PC-9 (cell line): ENCODE measurements around the gene PINLYP. TPM values are rescaled to one million over a fixed set of nuclear protein-coding genes. Genes with fewer than 3 reads are reported as not detected.

Experiments
- BruUV-seq: library from RNA; stranded (reverse); fragments of 400-500 nt; replicated peaks from 2 replicates; lab custom pipeline; 2021; lab: Mats Ljungman, UMichigan
- CTCF ChIA-PET: fragments of 300-600 bp; sonication (Branson Sonifier 250); formaldehyde crosslinking; loops from one replicate; lab custom pipeline; 2022; ENCODE audit warnings: antibody characterized with exemption; lab: Charles Lee
- POLR2A ChIA-PET: fragments of 300-600 bp; sonication (Branson Sonifier 250); formaldehyde crosslinking; loops from one replicate; lab custom pipeline; 2022; ENCODE audit warnings: antibody characterized with exemption; ENCODE audit not compliant: unreplicated experiment; lab: Charles Lee
- DNase-seq, 2 experiments: peaks; one replicate each; pipeline versions ENCODE4 v3.0.0 to v3.0.0-alpha.2; 2015 to 2022; ENCODE audit warnings: mixed read lengths in 1 of 2
- H2AFZ ChIP-seq: fragments of 200-600 bp; sonication (generic); 2 replicates; pipeline ENCODE4 v1.8.1; 2017; ENCODE audit warnings: antibody characterized with exemption
- H3F3A ChIP-seq: fragments of 200-600 bp; sonication (generic); 2 replicates; pipeline ENCODE4 v1.8.1; 2017; ENCODE audit warnings: antibody characterized with exemption, mild to moderate bottlenecking, low read depth; ENCODE audit not compliant: insufficient read depth
- H3K27ac ChIP-seq: fragments of 200-600 bp; sonication (generic); 2 replicates; pipeline ENCODE4 v1.6.1; 2016; ENCODE audit warnings: mixed run types
- H3K27me3 ChIP-seq: fragments of 200-600 bp; sonication (generic); 2 replicates; pipeline ENCODE4 v1.6.1; 2016; ENCODE audit warnings: low read depth, mixed run types; ENCODE audit not compliant: insufficient read depth
- H3K36me3 ChIP-seq: fragments of 200-600 bp; sonication (generic); 2 replicates; pipeline ENCODE4 v1.6.1; 2016; ENCODE audit warnings: low read depth, mixed run types
- H3K4me1 ChIP-seq: fragments of 200-600 bp; sonication (generic); replicated peaks from 2 replicates; pipeline ENCODE4 v1.6.1; 2016; ENCODE audit warnings: mixed run types; ENCODE audit not compliant: insufficient read depth
- H3K4me2 ChIP-seq: fragments of 200-600 bp; sonication (generic); 2 replicates; pipeline ENCODE4 v1.6.1; 2017; ENCODE audit warnings: mixed run types
- H3K4me3 ChIP-seq: fragments of 200-600 bp; sonication (generic); 2 replicates; pipeline ENCODE4 v1.6.1; 2016; ENCODE audit warnings: mixed run types
- H3K79me2 ChIP-seq: fragments of 200-600 bp; sonication (generic); 2 replicates; pipeline ENCODE4 v1.6.1; 2017; ENCODE audit warnings: low read depth, mixed run types
- H3K9me2 ChIP-seq: fragments of 200-600 bp; sonication (generic); 2 replicates; pipeline ENCODE4 v1.8.1; 2017; ENCODE audit warnings: mild to moderate bottlenecking; ENCODE audit not compliant: insufficient read depth
- H3K9me3 ChIP-seq: fragments of 200-600 bp; sonication (generic); 2 replicates; pipeline ENCODE4 v1.8.1; 2016; ENCODE audit warnings: low read depth; ENCODE audit not compliant: insufficient read depth
- H4K20me1 ChIP-seq: fragments of 200-600 bp; sonication (generic); 2 replicates; pipeline ENCODE4 v1.8.1; 2017; ENCODE audit not compliant: insufficient read depth
- EZH2 ChIP-seq: fragments of 200-600 bp; sonication (generic); IDR thresholded peaks from 2 replicates; pipeline ENCODE4 v1.8.0; 2017; ENCODE audit warnings: antibody characterized with exemption, low read depth
- intact Hi-C: fragments of 100-400 bp; cut with micrococcal nuclease; formaldehyde crosslinking; loops from one replicate; pipeline ENCODE4 v1.10.0; 2022; ENCODE audit not compliant: unreplicated experiment
- total RNA-seq: library from RNA; stranded (reverse); gene quantifications from 2 replicates; pipeline ENCODE4 v1.2.3, GENCODE V29; 2021
- TF ChIP-seq, protein P1 (sequence below): fragments of 200-600 bp; sonication (generic); conservative IDR thresholded peaks from 2 replicates; pipeline ENCODE4 v1.6.1; 2017; ENCODE audit warnings: mixed run types, antibody characterized with exemption, mild to moderate bottlenecking, moderate library complexity

PINLYP gene
- total RNA-seq, 1 experiment from 2014 or later = 2.0 TPM

DNA sequence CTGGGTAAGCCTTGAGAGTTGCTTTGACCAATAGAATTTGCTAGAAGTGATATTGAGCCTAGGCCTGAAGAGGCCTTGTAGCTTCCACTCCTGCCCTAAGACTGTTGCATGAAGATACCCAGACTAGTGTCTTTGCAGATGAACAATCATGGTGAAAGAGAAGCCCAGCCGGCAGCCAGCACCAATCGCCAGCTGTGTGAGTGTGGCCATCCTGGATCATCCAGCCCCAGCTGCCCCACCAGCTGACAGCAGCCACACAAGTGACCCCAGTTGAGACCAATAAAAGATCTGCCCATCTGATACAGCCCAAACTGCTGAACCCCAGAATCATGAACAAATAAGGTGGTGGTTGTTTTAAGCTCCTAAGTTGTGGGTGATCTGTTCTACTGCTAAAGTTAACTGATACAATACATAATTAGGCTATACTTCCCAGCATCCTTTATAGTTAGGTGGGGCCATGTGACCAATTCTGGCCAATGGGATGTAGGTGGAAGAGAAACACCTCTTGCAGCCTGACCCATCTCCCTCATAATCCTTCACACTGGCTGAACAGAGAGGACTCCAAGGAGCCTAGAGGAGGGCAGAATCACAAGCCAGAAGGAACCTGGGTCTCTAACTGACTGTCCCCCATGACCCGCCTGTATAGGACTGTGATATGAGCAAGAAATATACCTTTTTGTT, 53.2 kb downstream of the PINLYP start:
- Histone ChIP-seq H3K9me3 (no peaks in the 10 kb centered on the region), H3K79me2 (no peaks in the 10 kb centered on the region), H3K4me3 (no peak overlapping the region), H3F3A (peaks cover 6% of the 10 kb centered on the region; the same call in 1 of the 2 replicates), H3K36me3 (no peaks in the 10 kb centered on the region), H2AFZ (no peak overlapping the region), H3K4me1 (no peaks in the 10 kb centered on the region), H3K4me2 (no peak overlapping the region), H4K20me1 (no peaks in the 10 kb centered on the region), H3K9me2 (no peaks in the 10 kb centered on the region), H3K27me3 (no peaks in the 10 kb centered on the region), H3K27ac (no peak overlapping the region)
- POLR2A ChIA-PET = no interaction called here
- no peak for DNase-seq
- CTCF ChIA-PET = no interaction called here
- intact Hi-C loops = no loop called here
- TF ChIP-seq EZH2 = no peak
- TF ChIP-seq, protein P1, sequence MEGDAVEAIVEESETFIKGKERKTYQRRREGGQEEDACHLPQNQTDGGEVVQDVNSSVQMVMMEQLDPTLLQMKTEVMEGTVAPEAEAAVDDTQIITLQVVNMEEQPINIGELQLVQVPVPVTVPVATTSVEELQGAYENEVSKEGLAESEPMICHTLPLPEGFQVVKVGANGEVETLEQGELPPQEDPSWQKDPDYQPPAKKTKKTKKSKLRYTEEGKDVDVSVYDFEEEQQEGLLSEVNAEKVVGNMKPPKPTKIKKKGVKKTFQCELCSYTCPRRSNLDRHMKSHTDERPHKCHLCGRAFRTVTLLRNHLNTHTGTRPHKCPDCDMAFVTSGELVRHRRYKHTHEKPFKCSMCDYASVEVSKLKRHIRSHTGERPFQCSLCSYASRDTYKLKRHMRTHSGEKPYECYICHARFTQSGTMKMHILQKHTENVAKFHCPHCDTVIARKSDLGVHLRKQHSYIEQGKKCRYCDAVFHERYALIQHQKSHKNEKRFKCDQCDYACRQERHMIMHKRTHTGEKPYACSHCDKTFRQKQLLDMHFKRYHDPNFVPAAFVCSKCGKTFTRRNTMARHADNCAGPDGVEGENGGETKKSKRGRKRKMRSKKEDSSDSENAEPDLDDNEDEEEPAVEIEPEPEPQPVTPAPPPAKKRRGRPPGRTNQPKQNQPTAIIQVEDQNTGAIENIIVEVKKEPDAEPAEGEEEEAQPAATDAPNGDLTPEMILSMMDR = no peak
- BruUV-seq = no TSS peak

DNA sequence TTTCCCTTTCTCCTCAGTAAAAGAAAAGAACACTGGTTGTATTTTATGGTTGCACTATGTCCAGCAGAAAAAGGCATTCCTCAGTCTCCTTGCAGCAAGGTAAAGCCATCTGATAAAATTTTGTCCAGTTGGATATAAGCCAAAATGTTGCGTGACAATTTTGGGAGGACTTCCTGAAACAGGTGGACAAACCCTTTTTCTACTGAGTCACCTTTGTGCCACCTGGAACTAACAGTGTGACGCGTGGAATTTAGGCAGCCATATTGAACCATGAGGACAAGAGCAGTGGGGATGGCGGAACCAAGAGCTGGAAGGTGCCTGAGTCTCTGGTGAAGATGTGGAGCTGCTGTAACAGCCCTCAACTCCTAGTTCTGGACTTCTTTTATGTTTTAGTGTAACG, 55.9 kb downstream of the PINLYP start:
- no peaks in the 10 kb centered on the region for H3K27me3 ChIP-seq
- no peak overlapping the region for H2AFZ ChIP-seq
- POLR2A ChIA-PET = no interaction called here
- CTCF ChIA-PET = no interaction called here
- no peaks in the 10 kb centered on the region for H4K20me1 ChIP-seq
- no peaks in the 10 kb centered on the region for H3K79me2 ChIP-seq
- TF ChIP-seq, protein P1 = no peak
- TF ChIP-seq EZH2 = no peak
- DNase-seq = peak in 1 of 2 experiments; percentile 50
- intact Hi-C loops = no loop called here
- no peaks in the 10 kb centered on the region for H3K9me3 ChIP-seq
- no peak overlapping the region for H3K4me2 ChIP-seq
- H3K9me2 ChIP-seq = no peaks in the 10 kb centered on the region
- no TSS peak for BruUV-seq
- no peak overlapping the region for H3K4me3 ChIP-seq
- no peak overlapping the region for H3K27ac ChIP-seq
- H3K36me3 ChIP-seq = no peaks in the 10 kb centered on the region
- no peaks in the 10 kb centered on the region; the same call in 1 of the 2 replicates for H3K4me1 ChIP-seq
- H3F3A ChIP-seq = no peaks in the 10 kb centered on the region

Other genes with a start within 250 kb of the PINLYP start
- gene CD177, start 222.1 kb upstream of the PINLYP start, total RNA-seq = 6.0 and 7.8 TPM in 2 replicates
- not detected in 2 replicates for gene TEX101, start 160.9 kb upstream of the PINLYP start, total RNA-seq
- gene LYPD3, start 110.2 kb upstream of the PINLYP start, total RNA-seq = 70.8 and 78.3 TPM in 2 replicates
- gene PHLDB3, start 71.1 kb upstream of the PINLYP start, total RNA-seq = 36.7 and 50.7 TPM in 2 replicates
- gene ETHE1, start 48.6 kb upstream of the PINLYP start, total RNA-seq = 83.4 and 89.3 TPM in 2 replicates
- 5.2 and 6.5 TPM in 2 replicates for gene ZNF575, start 42.6 kb upstream of the PINLYP start, total RNA-seq
- gene XRCC1, start 274 bp upstream of the PINLYP start, total RNA-seq = 37.2 and 45.1 TPM in 2 replicates
- gene IRGQ, start 20.3 kb downstream of the PINLYP start, total RNA-seq = 23.3 and 31.6 TPM in 2 replicates
- gene ZNF576, start 20.8 kb downstream of the PINLYP start, total RNA-seq = 15.5 and 16.9 TPM in 2 replicates
- 0.37 and 0.60 TPM in 2 replicates for gene SRRM5, start 36.3 kb downstream of the PINLYP start, total RNA-seq
- 46.6 and 61.1 TPM in 2 replicates for gene ZNF428, start 43.8 kb downstream of the PINLYP start, total RNA-seq
- 68.3 and 71.1 TPM in 2 replicates for gene CADM4, start 64.0 kb downstream of the PINLYP start, total RNA-seq
- 35.2 and 53.6 TPM in 2 replicates for gene PLAUR, start 94.4 kb downstream of the PINLYP start, total RNA-seq
- gene IRGC, start 140.3 kb downstream of the PINLYP start, total RNA-seq = not detected in 2 replicates
- gene SMG9, start 179.2 kb downstream of the PINLYP start, total RNA-seq = 76.8 and 84.1 TPM in 2 replicates
- 92.4 and 92.7 TPM in 2 replicates for gene KCNN4, start 205.2 kb downstream of the PINLYP start, total RNA-seq
- 2.6 and 2.9 TPM in 2 replicates for gene LYPD5, start 226.6 kb downstream of the PINLYP start, total RNA-seq